Measurements from ENCODE around the gene GPR89B.
A peak's percentile ranks its signal among the peaks of the same experiment; 100 is the strongest.
"Not testable (repeated sequence)": the region's sequence is repeated elsewhere in the genome, so short reads cannot be mapped to it uniquely, and the experiment has no call there.

The GPR89B gene

DNA sequence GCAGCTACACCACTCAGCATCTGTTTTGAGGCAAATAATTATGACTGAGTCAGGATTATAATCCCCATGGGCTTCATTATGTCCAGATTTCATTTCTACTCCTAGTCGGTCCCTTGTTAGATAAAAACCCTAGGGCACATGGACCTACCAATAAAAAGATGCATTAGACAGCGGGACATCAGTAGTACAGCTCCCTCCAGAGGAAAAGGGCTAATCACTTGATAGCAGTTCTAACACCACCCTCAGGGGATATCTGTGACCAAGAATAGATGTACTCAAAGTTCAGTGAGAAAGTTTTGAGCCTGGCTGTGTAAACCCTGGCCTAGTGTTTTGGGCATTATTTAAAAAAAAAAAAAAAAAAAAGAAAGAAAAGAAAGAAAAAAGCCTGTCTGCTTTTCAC lies 15.7 kb upstream of the GPR89B start:
- DNase-seq (ENCODE audit: low read depth in 2 of 2) = no peak
- H3K4me3 ChIP-seq (replicated peaks in 1 of 2; ENCODE audit: low read depth in 2 of 2, low read length in 2 of 2) = no peak overlapping the region
- TF ChIP-seq, protein P1, sequence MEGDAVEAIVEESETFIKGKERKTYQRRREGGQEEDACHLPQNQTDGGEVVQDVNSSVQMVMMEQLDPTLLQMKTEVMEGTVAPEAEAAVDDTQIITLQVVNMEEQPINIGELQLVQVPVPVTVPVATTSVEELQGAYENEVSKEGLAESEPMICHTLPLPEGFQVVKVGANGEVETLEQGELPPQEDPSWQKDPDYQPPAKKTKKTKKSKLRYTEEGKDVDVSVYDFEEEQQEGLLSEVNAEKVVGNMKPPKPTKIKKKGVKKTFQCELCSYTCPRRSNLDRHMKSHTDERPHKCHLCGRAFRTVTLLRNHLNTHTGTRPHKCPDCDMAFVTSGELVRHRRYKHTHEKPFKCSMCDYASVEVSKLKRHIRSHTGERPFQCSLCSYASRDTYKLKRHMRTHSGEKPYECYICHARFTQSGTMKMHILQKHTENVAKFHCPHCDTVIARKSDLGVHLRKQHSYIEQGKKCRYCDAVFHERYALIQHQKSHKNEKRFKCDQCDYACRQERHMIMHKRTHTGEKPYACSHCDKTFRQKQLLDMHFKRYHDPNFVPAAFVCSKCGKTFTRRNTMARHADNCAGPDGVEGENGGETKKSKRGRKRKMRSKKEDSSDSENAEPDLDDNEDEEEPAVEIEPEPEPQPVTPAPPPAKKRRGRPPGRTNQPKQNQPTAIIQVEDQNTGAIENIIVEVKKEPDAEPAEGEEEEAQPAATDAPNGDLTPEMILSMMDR (IDR thresholded peaks at IDR 0.05; ENCODE audit: low read depth, low read length) = no peak

GRCh38 chr1:147913362-147913942 lies 14.8 kb upstream of the GPR89B start:
- H3K4me3 ChIP-seq (replicated peaks in 1 of 2; ENCODE audit: low read depth in 2 of 2, low read length in 2 of 2) = no peak overlapping the region
- DNase-seq (ENCODE audit: low read depth in 2 of 2) = no peak
- TF ChIP-seq, protein P1 (IDR thresholded peaks at IDR 0.05; ENCODE audit: low read depth, low read length) = no peak

- peak in 1 of 2 donors; percentile 8 for DNase-seq (ENCODE audit: low read depth in 2 of 2)
- H3K4me3 ChIP-seq (replicated peaks in 1 of 2; ENCODE audit: low read depth in 2 of 2, low read length in 2 of 2) = no peak overlapping the region
- TF ChIP-seq, protein P1 (IDR thresholded peaks at IDR 0.05; ENCODE audit: low read depth, low read length) = no peak
These were observed 8.3 kb upstream of the GPR89B start for GRCh38 chr1:147919896-147920295.

GRCh38 chr1:147924813-147925212 lies 3.4 kb upstream of the GPR89B start:
- TF ChIP-seq, protein P1 (IDR thresholded peaks at IDR 0.05; ENCODE audit: low read depth, low read length) = no peak
- no peak for DNase-seq (ENCODE audit: low read depth in 2 of 2)
- H3K4me3 ChIP-seq (replicated peaks in 1 of 2; ENCODE audit: low read depth in 2 of 2, low read length in 2 of 2) = no peak overlapping the region

GRCh38 chr1:147927215-147927614 lies 1.0 kb upstream of the GPR89B start:
- H3K4me3 ChIP-seq (replicated peaks in 1 of 2; ENCODE audit: low read depth in 2 of 2, low read length in 2 of 2); DNase-seq (ENCODE audit: low read depth in 2 of 2): not testable (repeated sequence)

GRCh38 chr1:147927689-147928088 lies 531 bp upstream of the GPR89B start:
- not testable (repeated sequence) for DNase-seq (ENCODE audit: low read depth in 2 of 2); H3K4me3 ChIP-seq (replicated peaks in 1 of 2; ENCODE audit: low read depth in 2 of 2, low read length in 2 of 2)

- DNase-seq (ENCODE audit: low read depth in 2 of 2); H3K4me3 ChIP-seq (replicated peaks in 1 of 2; ENCODE audit: low read depth in 2 of 2, low read length in 2 of 2): not testable (repeated sequence)
These were observed 2.9 kb downstream of the GPR89B start for GRCh38 chr1:147931137-147931536.

DNA sequence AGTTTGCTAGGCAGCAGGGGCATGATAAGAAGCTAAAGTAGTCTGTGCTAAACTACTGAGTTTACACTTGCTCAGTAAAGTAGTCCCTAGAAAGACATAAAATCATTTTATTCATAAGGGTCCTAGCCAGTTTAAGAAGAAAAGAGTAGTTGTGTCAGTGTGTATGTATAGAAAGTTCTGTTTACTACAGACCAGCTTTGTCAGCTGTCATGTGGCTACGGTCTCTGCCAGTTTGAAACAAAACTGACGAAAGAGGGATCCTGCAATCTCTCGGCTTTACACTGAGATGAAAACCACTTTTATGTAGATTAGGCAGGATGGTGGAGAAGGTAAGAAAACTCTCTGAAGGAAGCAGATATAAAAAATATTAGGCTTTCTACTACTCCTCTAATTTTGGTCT lies 7.1 kb downstream of the GPR89B start:
- not testable (repeated sequence) for H3K4me3 ChIP-seq (replicated peaks in 1 of 2; ENCODE audit: low read depth in 2 of 2, low read length in 2 of 2); DNase-seq (ENCODE audit: low read depth in 2 of 2)

- H3K4me3 ChIP-seq (replicated peaks in 1 of 2; ENCODE audit: low read depth in 2 of 2, low read length in 2 of 2); DNase-seq (ENCODE audit: low read depth in 2 of 2): not testable (repeated sequence)
These were observed 12.2 kb downstream of the GPR89B start for GRCh38 chr1:147940456-147940855.

- H3K4me3 ChIP-seq (replicated peaks in 1 of 2; ENCODE audit: low read depth in 2 of 2, low read length in 2 of 2); DNase-seq (ENCODE audit: low read depth in 2 of 2): not testable (repeated sequence)
These were observed 14.3 kb downstream of the GPR89B start for GRCh38 chr1:147942563-147942962.

GRCh38 chr1:147949517-147949916 lies 21.3 kb downstream of the GPR89B start:
- not testable (repeated sequence) for DNase-seq (ENCODE audit: low read depth in 2 of 2)

GRCh38 chr1:147958906-147959305 lies 30.7 kb downstream of the GPR89B start:
- DNase-seq (ENCODE audit: low read depth in 2 of 2); H3K4me3 ChIP-seq (replicated peaks in 1 of 2; ENCODE audit: low read depth in 2 of 2, low read length in 2 of 2): not testable (repeated sequence)

More at GRCh38 chr1:147949517-147949916, 21.3 kb downstream of the GPR89B start:
- not testable (repeated sequence) for H3K4me3 ChIP-seq (replicated peaks in 1 of 2; ENCODE audit: low read depth in 2 of 2, low read length in 2 of 2)

DNA sequence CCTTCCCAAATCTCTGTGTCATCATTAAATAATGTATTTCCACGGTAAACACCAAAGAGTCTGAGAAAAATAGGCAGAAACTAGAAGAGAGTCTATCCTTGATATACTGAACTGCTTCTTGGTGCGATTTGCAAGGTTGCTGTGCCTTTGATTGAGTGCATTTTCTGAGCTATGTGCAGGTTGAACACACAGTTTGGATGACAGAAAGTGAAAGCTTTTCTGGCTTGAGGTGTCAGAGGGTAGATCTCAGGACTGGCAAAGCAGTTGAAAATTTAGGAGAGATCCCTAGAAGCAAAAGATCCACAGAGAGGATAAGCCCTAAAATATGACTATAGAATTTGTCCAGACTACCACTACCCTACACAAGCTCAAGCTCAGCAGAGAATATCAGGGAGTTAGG lies 31.5 kb downstream of the GPR89B start:
- H3K4me3 ChIP-seq (replicated peaks in 1 of 2; ENCODE audit: low read depth in 2 of 2, low read length in 2 of 2); DNase-seq (ENCODE audit: low read depth in 2 of 2): not testable (repeated sequence)

DNA sequence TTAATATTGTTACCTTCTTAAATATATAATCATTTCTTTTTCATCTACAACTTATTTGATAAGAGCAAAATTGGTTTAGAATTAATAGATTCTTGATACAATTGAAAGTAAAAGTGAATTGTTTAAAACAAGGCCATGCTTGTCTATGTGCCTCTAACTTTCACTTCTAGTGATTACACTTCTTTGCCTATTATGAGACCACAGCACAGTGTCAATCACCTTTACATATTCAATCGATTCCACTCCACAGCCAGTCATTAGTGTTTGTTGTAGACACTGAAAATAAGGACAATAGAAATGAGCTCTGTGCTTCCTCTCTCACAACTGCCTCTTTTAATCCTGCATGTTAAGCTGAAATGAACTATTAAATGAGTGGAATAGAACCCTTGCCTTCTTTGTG lies 36.4 kb downstream of the GPR89B start:
- not testable (repeated sequence) for DNase-seq (ENCODE audit: low read depth in 2 of 2); H3K4me3 ChIP-seq (replicated peaks in 1 of 2; ENCODE audit: low read depth in 2 of 2, low read length in 2 of 2)
